ENCODE measurements around the gene DAPP1.

The DAPP1 gene

DNA sequence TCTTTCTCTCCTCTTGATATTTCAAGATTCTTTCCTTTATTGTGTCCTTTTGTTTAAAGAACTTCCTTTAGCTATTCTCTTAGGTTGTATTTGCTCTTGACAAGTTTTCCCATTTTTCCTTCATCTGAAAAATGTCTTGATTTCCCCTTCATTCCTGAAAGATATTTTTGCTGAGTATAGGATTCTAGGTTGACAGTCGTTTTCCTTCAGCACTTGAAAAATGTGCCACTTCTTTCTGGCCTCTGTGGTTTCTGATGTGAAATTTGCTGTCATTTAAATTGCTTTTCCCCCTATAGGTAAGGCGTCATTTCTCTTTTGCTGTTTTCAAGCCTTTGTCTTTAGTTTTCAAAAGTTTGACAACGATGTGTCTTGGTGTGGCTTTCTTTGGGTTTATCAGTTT lies 100.9 kb downstream of the DAPP1 start:
- DNase-seq (ENCODE audit: low spot score), result no peak

DNA sequence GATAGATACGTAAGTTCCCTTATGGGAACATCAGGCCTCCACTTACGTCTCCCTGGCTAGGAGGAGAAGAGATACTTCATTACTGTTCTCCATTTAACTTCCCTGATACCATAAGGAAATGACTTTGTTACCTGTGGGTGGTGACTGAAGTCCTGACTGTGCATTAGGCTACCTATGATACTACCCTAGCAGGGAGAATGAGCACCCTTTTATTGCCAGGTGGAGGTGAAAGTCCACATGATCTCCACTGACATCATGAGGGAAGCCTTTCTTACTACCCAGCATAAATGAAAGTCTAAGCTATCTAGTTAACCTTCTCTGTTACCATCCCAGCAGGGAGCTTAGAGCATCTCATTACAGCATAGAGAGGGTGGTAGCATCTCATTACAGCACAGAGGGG lies 102.0 kb downstream of the DAPP1 start:
- DNase-seq (ENCODE audit: low spot score), result peak; percentile 3

All from HuH-7 (cell line).